Neural progenitor cell (in vitro differentiated cells): ENCODE data around the gene SLC25A48. TPM values are rescaled to one million over a fixed set of nuclear protein-coding genes. Genes with fewer than 3 reads are reported as not detected.

Experiments used
- DNase-seq: peaks from one replicate; pipeline ENCODE4 v3.0.0-alpha.2; 2016; ENCODE audit warnings: low spot score
- H2AFZ ChIP-seq: fragments of 200-600 bp; sonication (generic); replicated peaks from 2 replicates; pipeline ENCODE4 v1.6.1; 2016; ENCODE audit warnings: antibody characterized with exemption
- H3F3A ChIP-seq: fragments of 200-600 bp; sonication (generic); 2 replicates; pipeline ENCODE4 v1.6.1; 2016; ENCODE audit warnings: antibody characterized with exemption, low read depth
- H3K27ac ChIP-seq: fragments of 200-600 bp; sonication (generic); 2 replicates; pipeline ENCODE4 v1.5.1; 2016; ENCODE audit warnings: mild to moderate bottlenecking
- H3K27me3 ChIP-seq: fragments of 200-600 bp; sonication (generic); 2 replicates; pipeline ENCODE4 v1.6.1; 2016; ENCODE audit warnings: mild to moderate bottlenecking, moderate library complexity
- H3K36me3 ChIP-seq: fragments of 200-600 bp; sonication (generic); 2 replicates; pipeline ENCODE4 v1.5.1; 2016
- H3K4me1 ChIP-seq: fragments of 200-600 bp; sonication (generic); 2 replicates; pipeline ENCODE4 v1.6.1; 2016; ENCODE audit warnings: mixed run types
- H3K4me2 ChIP-seq: fragments of 200-600 bp; sonication (generic); 2 replicates; pipeline ENCODE4 v1.6.1; 2016
- H3K4me3 ChIP-seq: fragments of 200-600 bp; sonication (generic); 2 replicates; pipeline ENCODE4 v1.5.1; 2016
- H3K79me2 ChIP-seq: fragments of 200-600 bp; sonication (generic); 2 replicates; pipeline ENCODE4 v1.6.1; 2016; ENCODE audit warnings: low read depth
- H3K9ac ChIP-seq: fragments of 200-600 bp; sonication (generic); 2 replicates; pipeline ENCODE4 v1.6.1; 2016
- H3K9me3 ChIP-seq: fragments of 200-600 bp; sonication (generic); 2 replicates; pipeline ENCODE4 v1.5.1; 2016; ENCODE audit warnings: low read depth
- H4K20me1 ChIP-seq: fragments of 200-600 bp; sonication (generic); 2 replicates; pipeline ENCODE4 v1.6.1; 2016; ENCODE audit warnings: low read depth
- H3K27ac Mint-ChIP-seq: 3 replicates; pipeline ENCODE4 v1.8.0; 2021; ENCODE audit warnings: mixed read lengths
- H3K27me3 Mint-ChIP-seq: 2 replicates; pipeline ENCODE4 v1.8.0; 2022; ENCODE audit warnings: low read depth, mild to moderate bottlenecking, inconsistent platforms, moderate library complexity, mixed read lengths; ENCODE audit not compliant: insufficient read depth
- H3K36me3 Mint-ChIP-seq: 3 replicates; pipeline ENCODE4 v1.8.0; 2021; ENCODE audit warnings: mixed read lengths
- H3K4me1 Mint-ChIP-seq: 3 replicates; pipeline ENCODE4 v1.8.0; 2021; ENCODE audit warnings: mixed read lengths
- H3K4me3 Mint-ChIP-seq: 3 replicates; pipeline ENCODE4 v1.8.0; 2021; ENCODE audit warnings: mild to moderate bottlenecking, moderate library complexity, mixed read lengths
- H3K9me3 Mint-ChIP-seq: 3 replicates; pipeline ENCODE4 v1.8.0; 2020; ENCODE audit warnings: mixed read lengths
- CTCF ChIP-seq: fragments of 200-600 bp; sonication (generic); IDR thresholded peaks from 2 replicates; pipeline ENCODE4 v1.5.1; 2017; ENCODE audit warnings: antibody characterized with exemption, mild to moderate bottlenecking
- EZH2 ChIP-seq: fragments of 200-600 bp; sonication (generic); IDR thresholded peaks from 2 replicates; pipeline ENCODE4 v1.6.1; 2017; ENCODE audit warnings: antibody characterized with exemption, mild to moderate bottlenecking, moderate library complexity
- EZH2phosphoT487 ChIP-seq: fragments of 200-600 bp; sonication (generic); IDR thresholded peaks from 2 replicates; pipeline ENCODE4 v1.6.1; 2017; ENCODE audit warnings: antibody characterized with exemption
- total RNA-seq: library from RNA; depleted of rRNA; stranded (reverse); fragments of >200 nt; gene quantifications from 2 replicates; pipeline ENCODE4 v1.2.3, GENCODE V29; 2015; ENCODE audit warnings: low replicate concordance

The SLC25A48 gene
- total RNA-seq, 1 donor from 2014 or later = not detected

GRCh38 chr5:135868681-135869080, 34.2 kb downstream of the SLC25A48 start:
- Histone ChIP-seq H3K9me3 (no peaks in the 10 kb centered on the region), H3K27ac (no peak overlapping the region), H3K4me3 (no peak overlapping the region), H3K79me2 (no peaks in the 10 kb centered on the region), H3K36me3 (no peaks in the 10 kb centered on the region), H2AFZ (no peak overlapping the region), H3F3A (no peaks in the 10 kb centered on the region), H3K4me1 (no peaks in the 10 kb centered on the region), H3K4me2 (no peak overlapping the region), H3K9ac (no peak overlapping the region), H3K27me3 (no peaks in the 10 kb centered on the region), H4K20me1 (no peaks in the 10 kb centered on the region)
- H3K9me3 Mint-ChIP-seq = no peaks in the 10 kb centered on the region
- no peak overlapping the region for H3K27ac Mint-ChIP-seq
- H3K4me3 Mint-ChIP-seq = no peak overlapping the region
- H3K36me3 Mint-ChIP-seq = no peaks in the 10 kb centered on the region
- no peak for TF ChIP-seq CTCF
- no peak for TF ChIP-seq EZH2phosphoT487
- no peak for TF ChIP-seq EZH2
- DNase-seq = no peak
- H3K4me1 Mint-ChIP-seq = peaks cover 10% of the 10 kb centered on the region
- H3K27me3 Mint-ChIP-seq = peaks cover 4% of the 10 kb centered on the region

- H3F3A ChIP-seq = no peaks in the 10 kb centered on the region
- TF ChIP-seq EZH2phosphoT487 = no peak
- no peak for TF ChIP-seq CTCF
- no peak for TF ChIP-seq EZH2
- no peak overlapping the region for H3K4me2 ChIP-seq
- H3K27ac ChIP-seq = no peak overlapping the region
- H3K36me3 Mint-ChIP-seq = no peaks in the 10 kb centered on the region
- H4K20me1 ChIP-seq = no peaks in the 10 kb centered on the region
- no peaks in the 10 kb centered on the region for H3K79me2 ChIP-seq
- no peak overlapping the region for H2AFZ ChIP-seq
- H3K4me3 Mint-ChIP-seq = no peak overlapping the region
- peaks cover 4% of the 10 kb centered on the region for H3K27me3 Mint-ChIP-seq
- H3K4me1 Mint-ChIP-seq = peaks cover 10% of the 10 kb centered on the region
- H3K4me1 ChIP-seq = no peaks in the 10 kb centered on the region
- H3K27ac Mint-ChIP-seq = no peak overlapping the region
- H3K9ac ChIP-seq = no peak overlapping the region
- no peak for DNase-seq
- no peaks in the 10 kb centered on the region for H3K36me3 ChIP-seq
- no peaks in the 10 kb centered on the region for H3K27me3 ChIP-seq
- no peaks in the 10 kb centered on the region for H3K9me3 ChIP-seq
- H3K9me3 Mint-ChIP-seq = no peaks in the 10 kb centered on the region
- no peak overlapping the region for H3K4me3 ChIP-seq
Measured at GRCh38 chr5:135869276-135869675, 34.8 kb downstream of the SLC25A48 start.

GRCh38 chr5:135869935-135870334, 35.5 kb downstream of the SLC25A48 start:
- H3K4me3 Mint-ChIP-seq = no peak overlapping the region
- no peak for DNase-seq
- no peaks in the 10 kb centered on the region for H3K79me2 ChIP-seq
- no peaks in the 10 kb centered on the region for H3K36me3 ChIP-seq
- H2AFZ ChIP-seq = no peak overlapping the region
- peaks cover 10% of the 10 kb centered on the region for H3K4me1 Mint-ChIP-seq
- no peak overlapping the region for H3K4me2 ChIP-seq
- no peak overlapping the region for H3K4me3 ChIP-seq
- peaks cover 4% of the 10 kb centered on the region for H3K27me3 Mint-ChIP-seq
- H3K27ac Mint-ChIP-seq = no peak overlapping the region
- H3K27me3 ChIP-seq = no peaks in the 10 kb centered on the region
- no peaks in the 10 kb centered on the region for H3K4me1 ChIP-seq
- no peaks in the 10 kb centered on the region for H3K9me3 ChIP-seq
- H3F3A ChIP-seq = no peaks in the 10 kb centered on the region
- TF ChIP-seq EZH2 (no peak), CTCF (no peak), EZH2phosphoT487 (no peak)
- no peak overlapping the region for H3K27ac ChIP-seq
- no peaks in the 10 kb centered on the region for H3K36me3 Mint-ChIP-seq
- H4K20me1 ChIP-seq = no peaks in the 10 kb centered on the region
- no peaks in the 10 kb centered on the region for H3K9me3 Mint-ChIP-seq
- no peak overlapping the region for H3K9ac ChIP-seq
